Jurkat, Clone E6-1 (cell line): ENCODE data around the gene MESP1.
A peak's percentile ranks its signal among the peaks of the same experiment; 100 is the strongest.

Source experiments
- DNase-seq: peaks from one replicate; pipeline ENCODE4 v3.0.0-alpha.2; 2011; ENCODE audit warnings: low read depth, low spot score
- H3K4me3 ChIP-seq: 2 replicates; pipeline ENCODE4 v1.5.1; 2011; ENCODE audit warnings: mild to moderate bottlenecking, low read length, control low read depth, moderate library complexity

Gene MESP1

DNA sequence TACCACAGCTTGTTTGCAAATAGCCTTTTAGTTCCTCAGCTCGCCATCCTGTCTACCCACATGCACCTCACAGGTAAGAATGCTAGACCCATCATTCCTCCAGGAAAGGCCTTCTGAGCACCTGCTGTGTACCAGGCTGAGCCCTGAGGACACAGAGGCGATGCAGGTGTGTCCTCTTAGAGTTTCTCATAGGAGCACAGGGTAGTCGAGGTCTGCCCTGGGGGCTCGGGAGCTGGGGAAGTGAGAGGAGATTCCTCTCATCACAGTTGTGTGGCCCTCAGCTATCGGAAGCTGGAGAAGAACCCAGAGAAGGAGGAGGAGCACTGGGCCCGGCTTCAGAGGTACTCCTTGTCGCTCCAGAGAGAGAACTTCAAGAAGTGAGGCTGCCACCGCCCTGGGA lies 8.0 kb downstream of the MESP1 start:
- H3K4me3 ChIP-seq: no peak overlapping the region
- no peak for DNase-seq

DNA sequence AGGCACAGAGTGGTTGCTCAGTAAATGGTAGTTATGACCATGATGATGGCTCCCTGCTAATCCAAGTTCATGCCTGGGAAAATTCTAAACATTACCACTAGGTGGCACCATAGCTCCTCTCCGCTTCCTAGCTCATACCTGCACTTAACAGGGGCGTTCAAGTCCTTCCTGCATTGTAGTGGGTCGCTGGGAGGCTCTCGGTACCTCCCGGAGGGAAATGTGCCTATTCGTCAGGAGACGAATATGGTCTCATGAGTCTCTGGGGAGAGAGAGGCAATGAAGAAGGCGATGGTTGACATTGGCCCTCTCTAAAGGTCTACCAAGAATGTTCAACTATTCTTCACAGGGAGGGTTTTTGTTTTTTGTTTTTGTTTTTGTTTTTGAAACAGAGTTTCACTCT lies 10.9 kb downstream of the MESP1 start:
- DNase-seq: peak; percentile 78
- H3K4me3 ChIP-seq: no peak overlapping the region; the same call in 1 of the 2 replicates

DNA sequence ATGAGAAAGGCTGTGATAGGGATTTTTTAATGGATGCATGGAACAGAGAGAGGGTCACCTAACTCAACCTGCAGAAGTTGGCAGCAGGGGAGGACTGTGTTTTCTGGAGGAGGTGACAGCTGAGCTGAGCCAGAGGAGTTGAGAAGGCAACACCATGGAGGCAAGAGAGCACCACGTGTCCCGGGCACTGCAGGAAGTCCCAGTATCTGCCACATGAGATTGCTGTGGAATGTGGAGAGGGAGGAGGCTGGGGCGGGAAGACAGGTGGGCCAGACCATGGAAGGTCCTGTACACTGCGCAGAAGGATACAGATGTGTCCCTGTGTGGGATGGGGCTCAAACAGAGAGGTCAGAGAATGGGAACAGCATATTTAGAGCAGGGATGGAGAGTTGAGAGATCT lies 15.3 kb downstream of the MESP1 start:
- no peak for DNase-seq
- H3K4me3 ChIP-seq: no peak overlapping the region

DNA sequence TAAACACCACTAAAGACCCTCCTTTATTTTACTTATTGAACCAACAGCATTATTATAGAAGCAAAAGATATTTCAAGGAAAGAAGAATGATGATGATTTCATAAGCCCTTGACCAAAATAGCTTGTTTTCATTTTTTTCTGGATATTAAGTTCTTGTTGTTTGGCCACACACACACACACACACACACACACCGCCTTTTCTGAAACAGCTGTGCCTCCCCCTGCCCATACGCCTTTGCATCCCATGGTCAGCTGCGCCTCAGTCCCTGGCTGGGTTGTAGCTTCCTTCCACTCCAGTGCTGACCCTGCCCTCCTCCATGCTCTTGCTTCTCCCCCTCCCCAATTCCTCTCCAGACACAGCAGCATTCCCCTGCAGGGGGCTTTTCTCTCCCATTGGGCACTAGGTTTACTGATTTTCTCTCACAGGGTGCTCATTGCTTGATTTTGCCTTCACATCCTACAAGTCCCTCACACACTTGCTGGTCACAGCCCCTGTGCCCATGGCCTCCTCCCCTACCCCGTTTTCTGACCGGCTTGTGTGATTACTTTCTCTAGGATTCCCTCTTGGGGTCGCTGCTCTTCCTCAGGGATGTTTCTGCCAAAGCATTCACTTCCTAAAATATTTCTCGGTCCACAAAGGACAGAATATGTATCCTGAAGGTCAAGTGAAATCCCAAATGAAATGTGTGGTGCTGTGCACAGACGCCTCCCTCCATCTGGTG lies 18.4 kb downstream of the MESP1 start:
- DNase-seq: no peak
- no peak overlapping the region for H3K4me3 ChIP-seq

DNA sequence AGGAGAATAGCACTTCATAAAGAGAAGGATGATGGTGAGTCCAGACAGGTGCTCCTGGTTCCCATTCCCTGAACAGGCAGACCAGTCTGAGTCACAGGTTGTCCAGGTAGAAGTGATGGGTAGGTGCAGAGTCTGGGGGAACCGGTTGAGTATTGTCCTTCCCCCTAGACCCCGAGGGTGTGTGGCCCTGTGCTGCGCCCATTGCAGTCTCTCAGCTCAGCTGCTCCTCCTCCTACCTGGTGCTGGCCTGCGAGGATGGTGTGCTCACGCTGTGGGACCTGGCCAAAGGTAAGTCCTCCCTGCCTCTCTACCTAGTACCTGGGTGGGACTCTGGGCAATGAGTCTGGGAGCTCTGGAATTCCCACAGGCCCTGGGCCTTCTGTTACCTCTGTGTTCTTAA lies 19.8 kb downstream of the MESP1 start:
- H3K4me3 ChIP-seq: no peak overlapping the region

DNA sequence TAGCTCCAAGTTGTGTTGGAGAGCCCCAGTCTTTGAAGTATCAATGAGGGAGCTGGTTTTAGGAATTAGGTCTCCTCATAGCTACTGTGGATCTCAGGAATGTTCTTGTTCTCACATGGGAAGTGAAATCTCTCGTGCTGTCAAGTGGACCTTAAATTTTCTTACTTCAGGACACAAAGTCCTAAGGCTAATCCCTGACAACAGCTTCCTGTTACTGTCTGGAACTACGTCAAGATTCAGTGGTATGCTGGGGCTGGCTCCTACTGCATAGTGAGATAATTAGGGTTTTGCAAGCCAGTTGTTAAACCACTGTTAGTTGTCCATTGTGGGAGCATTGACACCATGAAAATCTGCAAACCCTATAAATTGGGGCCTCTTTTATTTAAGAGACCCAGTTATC lies 22.8 kb downstream of the MESP1 start:
- no peak for DNase-seq
- no peak overlapping the region for H3K4me3 ChIP-seq

More for the DNA sequence above, 19.8 kb downstream of the MESP1 start:
- no peak for DNase-seq

DNA sequence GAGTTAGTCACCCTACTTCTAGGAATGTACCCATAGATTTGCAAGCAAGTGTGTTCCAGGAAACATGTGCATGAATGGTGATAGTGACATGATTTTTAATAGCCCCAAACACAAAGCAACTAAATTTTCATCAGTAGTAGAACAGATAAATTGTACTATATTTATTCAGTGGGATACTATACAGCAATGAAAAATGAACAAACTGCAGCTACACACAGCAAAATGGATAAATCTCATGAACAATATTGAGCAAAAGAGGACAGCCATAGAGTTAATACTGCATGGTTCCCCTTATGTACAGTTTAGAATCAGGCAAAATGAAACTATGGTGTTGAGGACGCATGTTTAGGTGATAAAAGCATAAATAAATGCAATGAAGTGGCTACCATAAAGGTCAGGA lies 26.0 kb downstream of the MESP1 start:
- H3K4me3 ChIP-seq: no peak overlapping the region
- DNase-seq: no peak

DNA sequence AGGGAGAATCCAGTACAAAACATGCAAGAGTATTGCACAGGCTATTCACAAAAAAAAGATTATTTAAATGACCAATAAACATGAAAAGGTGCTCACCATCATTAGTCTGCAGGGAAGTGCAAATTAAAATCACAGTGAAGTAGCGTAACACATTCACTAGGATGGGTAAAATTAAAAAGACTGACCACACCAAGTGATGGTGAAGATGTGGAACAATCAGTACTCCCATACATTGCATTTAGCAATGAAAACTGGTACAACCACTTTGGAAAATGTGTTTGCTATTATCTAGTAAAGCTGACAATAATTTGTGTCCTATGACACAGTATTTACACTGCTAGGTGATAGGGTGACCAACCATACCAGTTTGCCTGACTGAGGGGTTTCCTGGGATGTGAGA lies 26.4 kb downstream of the MESP1 start:
- no peak overlapping the region for H3K4me3 ChIP-seq
- DNase-seq: no peak

DNA sequence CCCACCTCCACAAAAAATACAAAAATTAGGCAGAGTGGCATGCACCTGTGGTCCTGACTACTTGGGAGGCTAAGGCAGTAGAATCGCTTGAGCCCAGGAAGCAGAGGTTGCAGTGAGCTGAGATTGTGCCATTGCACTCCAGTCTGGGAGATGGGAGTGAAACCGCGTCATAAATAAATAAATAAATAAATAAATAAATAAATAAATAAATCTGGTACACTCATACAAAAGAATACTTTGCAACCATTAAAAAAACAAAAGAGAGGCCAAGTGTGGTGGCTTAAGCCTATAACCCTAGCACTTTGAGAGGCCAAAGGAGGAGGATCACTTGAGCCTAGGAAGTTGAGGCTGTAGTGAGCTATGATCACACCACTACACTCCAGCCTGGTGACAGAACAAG lies 28.0 kb downstream of the MESP1 start:
- no peak overlapping the region for H3K4me3 ChIP-seq
- DNase-seq: no peak

DNA sequence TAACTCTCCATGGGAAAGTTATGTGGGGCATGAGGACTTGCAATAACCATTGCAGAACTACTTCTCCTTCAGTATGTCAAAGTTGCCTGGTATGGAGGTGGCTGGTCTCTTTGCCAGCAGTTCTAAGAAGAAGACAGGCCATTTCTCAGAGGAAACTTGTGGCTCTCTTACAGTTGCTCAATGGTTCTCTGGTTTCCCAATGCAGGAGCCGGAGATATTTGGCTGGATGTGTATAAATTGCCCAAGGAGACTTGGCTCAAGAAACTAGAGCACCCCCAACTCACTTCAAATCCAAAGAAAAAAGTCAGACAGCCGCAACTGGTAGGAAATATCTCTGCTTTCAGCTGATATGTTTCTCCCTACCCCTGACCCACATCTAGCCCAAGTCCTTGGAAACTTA lies 36.3 kb downstream of the MESP1 start:
- DNase-seq: no peak
- H3K4me3 ChIP-seq: no peak overlapping the region

DNA sequence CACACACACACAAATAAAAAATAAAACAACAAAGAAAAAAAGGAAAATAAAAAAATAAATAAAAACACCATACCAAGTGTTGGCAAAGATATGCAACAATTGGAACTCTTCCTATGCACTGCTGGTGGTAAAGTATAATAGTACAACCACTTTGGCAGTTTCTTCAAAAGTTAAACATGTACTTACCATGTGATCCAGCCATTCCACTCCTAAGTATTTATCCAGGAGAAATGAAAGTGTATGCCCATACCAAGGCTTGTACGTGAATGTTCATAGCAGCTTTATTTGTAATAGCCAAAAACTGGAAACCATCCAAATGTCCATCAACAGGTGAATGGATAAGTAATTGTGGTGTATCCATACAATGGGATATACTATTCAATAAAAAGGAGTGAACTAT lies 43.5 kb downstream of the MESP1 start:
- no peak for DNase-seq
- no peak overlapping the region for H3K4me3 ChIP-seq

DNA sequence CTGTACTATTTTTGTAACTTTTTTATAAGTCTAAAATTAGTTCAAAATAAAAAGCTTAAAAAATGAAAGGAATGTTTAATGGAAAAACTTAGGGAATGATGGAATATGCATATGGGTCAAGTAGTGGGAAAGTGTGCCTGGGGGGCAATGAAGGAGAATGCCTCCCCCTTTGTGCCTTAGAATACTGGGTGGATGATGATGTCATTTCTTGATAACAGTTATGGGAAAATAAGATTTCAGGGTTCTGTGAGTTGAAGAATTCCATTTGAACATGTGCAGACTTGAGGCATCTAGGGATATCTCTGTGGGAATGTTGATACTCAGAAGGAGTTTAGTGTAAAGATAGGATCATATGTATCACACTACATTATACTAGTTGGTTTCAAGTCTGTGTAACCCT lies 46.6 kb downstream of the MESP1 start:
- no peak for DNase-seq
- no peak overlapping the region for H3K4me3 ChIP-seq
